Activated CD8-positive, alpha-beta memory T cell treated with anti-CD3 and anti-CD28 coated beads, Interleukin-2, amount 50 U/mL, for 1 hour (primary cell): ENCODE measurements around the gene FAM78A.
"Not testable (repeated sequence)": the region's sequence is repeated elsewhere in the genome, so short reads cannot be mapped to it uniquely, and the experiment has no call there.

Source experiments
- DNase-seq: peaks from one replicate; pipeline ENCODE4 v3.0.0-alpha.2; 2020; ENCODE audit errors: extremely low read depth

Gene FAM78A

DNA sequence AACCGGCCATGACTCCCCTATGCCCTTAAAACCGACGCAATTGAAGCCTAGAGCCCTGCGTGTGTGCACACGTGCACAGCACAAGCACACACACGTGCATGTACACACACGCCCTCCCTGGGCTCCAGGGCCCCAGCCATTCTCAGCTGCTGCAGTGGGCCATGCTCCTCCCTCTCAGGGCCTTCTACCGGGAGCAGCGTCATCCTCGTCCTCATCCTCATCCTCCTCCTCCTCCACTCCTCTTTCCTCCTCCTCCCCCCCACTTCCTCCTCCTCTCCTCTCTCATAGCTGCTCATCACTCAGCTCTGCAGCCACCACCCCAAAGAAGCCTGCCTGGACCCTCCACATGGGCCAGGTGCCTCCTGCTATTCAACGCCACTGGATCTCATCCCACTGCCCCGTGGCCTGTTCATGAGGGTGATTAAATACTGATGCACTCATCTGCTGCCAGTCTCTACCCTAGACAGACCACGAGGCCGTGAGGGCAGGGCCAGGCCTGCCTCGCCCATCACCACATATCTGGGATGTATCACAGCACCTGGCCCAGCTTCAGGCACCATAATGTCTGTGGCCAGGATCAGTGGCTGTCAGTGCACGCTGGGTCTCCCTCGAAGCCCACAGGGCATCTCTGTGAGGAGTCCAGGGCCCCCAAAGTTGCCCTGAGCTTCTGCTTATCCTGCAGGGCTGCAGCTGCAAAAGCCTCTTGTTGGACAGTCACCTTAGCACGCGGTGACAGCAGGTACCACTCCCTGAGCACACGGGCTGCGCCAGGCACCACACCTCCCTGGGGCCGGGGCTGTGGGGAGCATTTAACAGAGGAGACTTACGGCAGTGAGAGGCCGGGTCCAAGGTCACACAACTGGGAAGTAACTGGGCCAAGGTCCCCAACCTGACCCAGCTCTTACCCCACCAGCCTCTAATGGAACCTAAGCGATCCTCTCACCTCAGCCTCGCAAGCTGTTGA lies 9.8 kb downstream of the FAM78A start:
- DNase-seq: no peak

DNA sequence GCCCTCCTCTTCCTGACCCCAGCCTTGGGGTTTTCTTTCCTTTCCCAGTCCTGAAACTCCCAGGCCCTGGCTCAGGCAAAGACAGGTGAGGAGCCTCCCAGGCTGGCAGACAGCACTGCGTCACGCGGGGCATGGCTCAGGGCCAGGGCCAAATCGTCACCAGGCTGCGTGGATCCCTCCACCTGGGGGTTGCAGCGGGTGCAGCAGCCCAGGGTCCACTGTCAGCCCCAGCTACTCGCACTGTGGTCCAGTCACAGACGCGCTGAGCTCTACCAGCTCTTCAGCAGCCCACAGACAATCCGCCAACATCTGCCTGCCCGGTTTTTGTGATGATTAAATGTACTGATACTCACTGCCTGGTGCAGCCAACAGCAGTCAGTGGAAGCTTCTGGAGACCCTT lies 12.1 kb downstream of the FAM78A start:
- no peak for DNase-seq

DNA sequence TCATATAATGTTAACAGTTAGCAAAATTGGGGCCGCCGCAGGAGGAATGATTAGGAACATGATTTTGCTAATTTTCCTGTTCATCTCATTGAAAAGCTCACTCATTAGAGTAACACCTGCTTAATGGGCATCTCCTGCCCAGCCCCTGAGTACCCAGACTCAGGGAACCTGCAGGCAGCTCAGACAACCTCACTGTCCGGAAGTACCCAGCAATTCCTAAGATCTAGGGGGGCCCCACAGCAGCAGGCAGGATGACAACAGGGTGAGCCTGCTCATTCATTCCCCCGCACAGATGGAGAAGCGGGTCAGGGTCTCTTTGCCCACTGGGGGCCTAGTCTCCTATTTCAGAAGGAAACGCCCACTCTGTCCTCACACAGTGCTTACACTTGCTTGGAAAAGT lies 12.6 kb downstream of the FAM78A start:
- no peak for DNase-seq

DNA sequence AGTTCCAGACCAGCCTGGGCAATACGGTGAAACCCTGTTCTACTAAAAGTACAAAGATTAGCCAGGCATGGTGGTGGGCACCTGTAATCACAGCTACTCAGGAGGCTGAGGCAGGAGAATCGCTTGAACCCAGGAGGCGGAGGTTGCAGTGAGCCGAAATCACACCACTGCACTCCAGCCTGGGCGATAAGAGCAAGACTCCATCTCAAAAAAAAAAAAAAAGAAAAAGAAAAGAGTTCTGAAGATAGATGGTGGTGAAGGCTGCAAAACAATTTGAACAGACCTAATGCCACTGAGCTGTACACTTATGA lies 13.3 kb downstream of the FAM78A start:
- DNase-seq: not testable (repeated sequence)

DNA sequence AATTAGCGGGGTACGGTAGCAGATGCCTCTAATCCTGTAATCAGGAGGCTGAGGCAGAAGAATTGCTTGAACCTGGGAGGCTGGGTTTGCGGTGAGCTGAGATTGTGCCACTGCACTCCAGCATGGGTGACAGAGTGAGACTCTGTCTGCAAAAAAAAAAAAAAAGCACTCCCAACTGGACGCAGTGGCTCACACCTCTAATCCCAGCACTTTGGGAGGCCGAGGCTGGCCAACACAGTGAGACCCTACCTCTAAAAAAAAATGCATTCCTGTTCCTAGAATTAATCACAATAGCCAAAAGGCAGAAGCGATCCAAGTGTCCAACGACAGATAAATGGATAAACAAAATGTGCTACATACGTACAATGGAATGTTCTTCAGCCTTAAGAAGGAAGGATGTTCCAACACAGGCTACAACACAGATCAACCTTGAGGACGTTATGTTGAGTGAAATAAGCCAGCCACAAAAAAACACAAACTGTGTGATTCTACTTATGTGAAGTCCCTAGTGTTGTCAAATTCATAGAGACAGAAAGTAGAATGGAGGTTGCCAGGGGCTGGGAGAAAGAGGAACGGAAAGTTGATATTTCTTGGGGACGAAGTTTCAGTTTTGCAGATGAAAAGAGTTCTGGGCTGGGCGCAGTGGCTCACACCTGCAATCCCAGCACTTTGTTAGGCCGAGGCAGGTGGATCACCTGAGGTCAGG lies 13.8 kb downstream of the FAM78A start:
- DNase-seq: no peak

DNA sequence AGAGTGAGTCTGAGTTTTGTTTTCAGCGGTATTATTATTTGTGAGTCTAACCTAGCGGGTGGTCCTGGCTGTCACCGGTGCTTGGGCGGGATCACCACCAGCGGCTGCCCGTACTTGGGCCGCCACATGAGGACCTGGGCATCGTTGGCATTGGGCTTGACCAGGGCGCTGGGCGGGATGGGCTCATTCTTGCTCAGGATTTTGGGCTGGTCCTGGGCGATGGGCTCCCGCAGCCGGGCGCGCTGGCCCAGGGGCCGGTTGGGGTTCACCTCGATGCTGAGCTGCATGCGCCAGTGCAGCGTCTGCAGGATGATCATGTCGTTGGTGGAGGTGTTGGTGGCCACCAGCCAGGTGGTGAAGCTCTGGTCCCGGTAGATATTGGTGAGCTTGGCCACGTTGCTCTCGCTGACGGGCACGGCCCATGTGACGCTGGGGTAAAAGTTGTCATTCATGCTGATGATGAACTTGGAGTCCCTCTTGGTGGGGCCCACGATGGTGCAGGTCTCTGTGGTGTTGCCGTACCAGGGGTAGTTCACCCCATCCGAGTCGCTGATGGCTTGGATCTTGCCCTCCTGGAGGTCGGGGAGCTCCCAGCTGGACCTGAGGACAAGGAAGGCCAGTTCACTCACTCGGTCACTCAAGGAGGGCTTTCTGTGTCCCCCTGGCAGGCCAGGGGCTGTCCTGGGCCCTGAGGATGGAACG lies 15.4 kb downstream of the FAM78A start:
- DNase-seq: no peak

DNA sequence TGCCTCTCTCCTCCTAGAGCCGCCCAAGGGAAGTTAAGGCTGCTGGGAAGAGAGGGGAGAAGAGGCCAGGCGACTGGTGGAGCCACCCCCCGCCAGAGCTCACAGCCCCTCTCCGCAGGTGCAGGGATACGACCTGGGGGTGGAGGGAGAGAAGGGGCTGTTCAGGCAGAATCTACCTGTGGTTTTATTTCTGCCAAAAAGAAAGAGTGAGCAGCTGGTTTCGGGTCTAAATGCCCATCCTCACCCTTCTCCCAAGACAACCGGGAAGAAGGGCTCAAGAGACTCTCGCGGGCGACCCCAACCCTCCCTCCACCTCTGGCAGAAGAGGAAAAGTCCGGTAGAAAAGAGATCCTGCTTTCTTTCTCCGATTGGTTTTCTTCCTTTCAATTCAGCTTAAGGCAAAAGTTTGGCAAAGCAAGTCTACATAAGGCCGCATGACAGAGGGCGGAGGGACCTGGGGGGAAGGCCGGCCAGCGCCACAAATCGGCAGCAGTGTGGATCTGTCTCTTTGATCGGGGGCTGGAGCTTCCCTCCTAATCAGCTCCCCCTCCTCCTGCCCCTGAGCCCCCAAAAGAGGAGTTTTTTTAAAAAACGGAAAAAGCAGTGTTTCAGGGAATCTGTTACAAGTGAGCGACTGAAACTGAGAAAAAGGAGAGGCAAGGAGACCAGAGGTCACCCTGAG lies 16.3 kb downstream of the FAM78A start:
- DNase-seq: no peak

DNA sequence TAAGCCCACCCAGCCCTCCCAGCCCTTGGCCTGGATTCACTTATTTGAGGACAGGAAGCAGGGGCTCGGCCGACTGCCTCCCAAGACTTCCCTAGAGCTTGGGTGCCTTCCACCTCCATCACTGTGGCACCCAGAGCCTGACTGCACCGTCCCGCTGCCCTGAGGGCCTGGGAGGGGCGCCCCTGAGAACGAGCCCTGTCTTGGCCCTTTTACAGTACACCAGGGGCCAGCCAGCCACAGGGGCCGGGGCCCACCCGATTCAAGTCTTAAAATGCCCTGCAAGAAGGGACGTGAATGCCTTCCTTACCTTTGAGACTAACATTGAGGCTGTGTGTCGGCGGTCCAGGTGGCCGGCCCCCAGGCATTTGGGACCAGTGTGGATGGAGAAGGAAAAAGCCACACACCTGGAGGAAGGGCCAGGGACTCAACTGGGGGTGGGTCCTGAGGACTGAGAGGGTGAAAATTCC lies 16.8 kb downstream of the FAM78A start:
- no peak for DNase-seq

DNA sequence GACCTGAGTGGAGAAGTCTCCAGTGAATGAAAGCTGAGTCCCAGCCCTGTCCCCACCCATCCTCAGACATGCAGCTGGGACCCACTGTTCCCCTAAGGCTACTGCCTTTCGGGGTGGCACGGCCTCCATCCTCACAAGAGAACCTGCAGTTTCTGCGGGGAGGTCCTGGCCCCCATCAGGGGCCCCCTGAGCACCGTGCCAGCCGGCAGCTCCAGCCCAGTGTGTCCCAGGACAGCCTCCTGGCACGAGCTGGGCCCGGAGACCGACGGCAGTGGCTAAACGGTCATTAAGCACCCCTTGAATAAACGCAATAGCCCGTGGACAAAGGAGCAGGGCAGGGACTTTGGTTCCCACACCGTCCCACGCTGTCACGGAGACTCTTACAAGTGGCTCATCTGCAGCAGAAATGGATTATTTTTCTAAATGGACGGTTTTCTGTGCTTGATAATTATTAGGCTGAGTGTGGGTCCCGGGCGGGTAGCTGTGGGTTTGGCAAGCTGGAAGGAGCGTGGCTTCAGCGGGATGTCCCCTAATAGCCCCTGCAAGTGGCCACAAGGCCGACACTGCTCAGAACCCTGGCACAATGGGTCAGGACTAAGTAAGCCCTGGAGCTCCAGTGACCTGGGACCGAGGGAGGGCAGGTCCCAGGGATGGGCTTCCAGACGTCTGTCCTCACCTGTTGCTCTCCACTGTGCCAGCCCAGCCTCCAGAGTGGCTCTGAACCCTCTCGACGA lies 17.4 kb downstream of the FAM78A start:
- DNase-seq: no peak

DNA sequence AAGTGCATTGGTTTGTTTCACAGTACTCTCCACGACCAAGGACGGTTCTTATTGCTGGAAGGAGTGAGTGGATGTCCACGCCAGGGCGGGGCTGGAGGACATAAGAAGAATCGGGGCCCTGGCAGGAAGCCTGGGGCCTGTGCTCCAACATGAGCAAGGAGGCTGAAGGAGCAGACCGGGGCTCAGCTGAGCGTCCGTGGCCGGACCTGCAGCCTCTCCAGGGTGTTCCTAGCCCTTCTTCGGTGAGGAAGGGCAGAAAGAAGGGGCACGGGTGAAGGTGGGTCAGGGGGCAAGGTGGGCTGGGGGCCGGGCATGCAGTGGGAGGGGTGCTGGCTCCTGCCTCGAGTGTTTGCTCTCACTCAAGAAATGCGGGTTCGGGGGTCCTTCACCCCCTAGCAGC lies 18.1 kb downstream of the FAM78A start:
- no peak for DNase-seq

DNA sequence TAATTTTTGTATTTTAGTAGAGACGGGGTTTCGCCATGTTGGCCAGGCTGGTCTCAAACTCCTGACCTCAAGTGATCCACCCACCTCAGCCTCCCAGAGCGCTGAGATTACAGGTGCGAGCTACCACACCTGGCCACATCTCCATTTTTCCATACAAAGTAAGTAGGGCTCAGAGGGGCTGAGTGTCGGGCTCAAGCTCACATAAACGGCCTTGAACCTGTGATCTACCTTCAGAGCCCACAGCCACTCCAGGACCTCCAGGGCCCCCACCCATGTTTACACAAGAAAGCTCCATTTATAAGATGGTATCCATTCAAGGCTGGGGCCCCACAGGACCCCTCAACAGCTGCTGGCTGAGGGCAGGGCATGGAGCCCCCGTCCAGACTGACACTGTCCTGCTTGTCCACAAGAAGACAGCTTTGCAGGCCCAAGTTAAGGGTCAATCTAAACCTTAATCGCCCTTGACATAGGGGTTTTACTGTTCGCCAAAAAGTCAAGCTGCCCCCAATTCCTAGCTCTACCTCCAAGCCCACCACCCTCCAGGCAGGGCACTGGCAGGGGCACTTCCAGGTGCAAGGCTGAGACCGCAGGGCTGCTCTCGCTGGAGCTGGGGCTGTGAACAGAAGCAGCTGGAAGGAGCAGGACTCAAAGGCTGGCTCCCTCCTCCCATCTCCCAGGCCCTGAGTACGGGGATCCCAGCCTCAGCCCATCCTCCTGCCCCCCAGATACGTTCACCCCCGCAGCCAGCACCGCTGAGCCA lies 18.9 kb downstream of the FAM78A start:
- DNase-seq: no peak

DNA sequence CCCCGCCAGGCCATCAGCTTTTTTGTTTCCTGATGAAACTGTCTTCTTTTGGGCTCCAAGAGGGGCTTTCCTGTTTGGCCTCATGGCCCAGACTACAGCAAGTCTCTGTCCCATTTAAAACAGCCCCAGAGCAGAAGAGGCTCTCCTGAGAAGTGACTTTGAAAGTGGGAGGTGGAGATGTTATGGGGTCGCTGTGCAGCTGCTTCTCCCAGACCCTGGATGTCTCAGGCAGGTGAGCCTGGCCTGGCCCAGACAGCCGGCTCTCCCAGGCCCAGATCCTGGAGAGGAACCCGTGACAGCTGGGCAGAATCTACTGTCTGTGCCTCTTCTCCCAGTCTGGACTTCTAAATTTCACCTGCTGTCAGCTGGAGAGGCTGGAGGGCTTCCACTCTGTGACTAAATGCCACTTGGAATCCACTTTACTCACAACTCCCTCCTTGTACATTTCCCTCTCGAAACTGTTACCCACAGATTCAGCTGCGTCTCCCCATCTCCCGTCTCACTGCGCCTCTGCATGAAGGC lies 20.6 kb downstream of the FAM78A start:
- no peak for DNase-seq

DNA sequence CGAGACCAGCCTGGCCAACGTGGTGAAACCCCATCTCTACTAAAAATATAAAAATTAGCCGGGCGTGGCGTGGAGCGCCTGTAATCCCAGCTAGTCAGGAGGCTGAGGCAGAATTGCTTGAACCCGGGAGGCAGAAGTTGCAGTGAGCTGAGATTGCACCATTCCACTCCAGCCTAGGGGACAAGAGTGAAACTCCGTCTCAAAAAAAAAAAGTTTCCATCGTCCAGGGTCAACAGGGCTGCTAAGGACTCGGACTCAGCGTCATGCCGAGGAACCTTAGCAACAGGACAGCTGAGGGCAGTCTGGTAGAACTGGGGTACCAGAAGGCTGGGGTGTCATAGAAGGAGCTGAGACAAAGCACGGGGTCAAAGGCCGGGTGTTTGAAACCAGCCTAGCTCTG lies 21.7 kb downstream of the FAM78A start:
- no peak for DNase-seq

DNA sequence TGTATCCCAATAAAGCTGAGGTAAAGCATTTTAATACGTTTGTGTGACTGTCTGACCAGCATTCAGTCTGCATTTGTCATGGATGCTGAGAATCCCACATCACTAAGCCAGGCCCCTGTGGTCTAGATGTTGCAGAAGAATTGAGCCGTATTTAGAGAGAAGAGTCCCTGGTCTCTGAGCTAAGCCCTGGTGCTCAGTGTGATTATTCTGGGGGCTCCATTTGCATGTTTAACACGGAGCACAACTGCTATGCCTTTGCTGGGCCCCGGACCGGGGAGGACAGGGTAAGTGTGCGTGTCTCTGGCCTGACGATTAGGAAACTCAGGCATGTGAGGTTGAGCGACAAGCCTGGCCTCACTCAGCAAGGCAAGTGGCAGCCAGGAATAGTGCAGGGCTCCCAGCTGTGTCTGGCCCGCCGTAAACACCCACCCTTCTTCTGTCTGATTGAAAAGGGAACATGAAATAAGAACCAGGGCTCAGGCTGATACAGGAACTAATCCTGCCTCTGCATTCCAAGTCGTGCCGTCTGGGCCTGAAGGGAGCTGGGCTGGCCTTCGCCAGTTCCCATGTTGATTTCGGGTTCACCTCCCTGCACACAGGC lies 22.3 kb downstream of the FAM78A start:
- no peak for DNase-seq

DNA sequence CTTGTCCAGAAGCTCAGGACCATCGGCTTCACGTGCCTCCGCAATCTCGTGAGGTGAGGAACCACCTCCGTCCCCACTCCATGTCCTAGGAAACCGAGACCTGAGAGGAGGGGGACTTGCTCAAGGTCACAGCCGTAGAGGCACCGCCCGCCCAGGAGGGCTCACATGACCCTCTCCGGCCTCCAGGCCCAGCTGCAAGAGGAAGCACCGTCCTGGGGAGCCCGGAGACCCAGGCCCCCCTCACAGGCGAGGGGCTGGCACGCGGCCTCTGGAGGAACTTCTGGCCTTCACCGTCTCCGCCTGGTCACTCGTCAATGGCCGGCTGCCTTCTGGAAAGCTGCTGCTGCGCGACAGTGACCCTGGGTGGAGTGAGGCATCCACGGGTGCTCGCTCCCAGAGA lies 24.2 kb downstream of the FAM78A start:
- DNase-seq: no peak

DNA sequence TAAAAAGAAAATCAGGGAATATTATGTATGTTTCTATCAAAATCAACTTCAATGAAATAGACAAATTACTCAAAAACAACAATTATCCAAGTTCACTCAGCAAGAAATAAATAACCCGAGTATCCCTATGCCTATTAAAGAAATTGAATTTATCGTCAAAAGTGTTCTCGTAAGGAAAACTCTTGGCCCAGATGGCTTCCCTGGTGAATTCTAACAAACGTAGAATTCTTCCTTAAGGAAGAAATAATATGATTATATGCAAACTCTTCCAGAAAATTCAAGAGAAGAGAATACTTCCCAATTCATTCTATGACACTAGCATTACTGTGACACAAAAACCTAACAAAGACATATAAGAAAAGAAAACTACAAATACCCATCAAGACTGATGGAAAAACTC lies 29.7 kb downstream of the FAM78A start:
- no peak for DNase-seq

DNA sequence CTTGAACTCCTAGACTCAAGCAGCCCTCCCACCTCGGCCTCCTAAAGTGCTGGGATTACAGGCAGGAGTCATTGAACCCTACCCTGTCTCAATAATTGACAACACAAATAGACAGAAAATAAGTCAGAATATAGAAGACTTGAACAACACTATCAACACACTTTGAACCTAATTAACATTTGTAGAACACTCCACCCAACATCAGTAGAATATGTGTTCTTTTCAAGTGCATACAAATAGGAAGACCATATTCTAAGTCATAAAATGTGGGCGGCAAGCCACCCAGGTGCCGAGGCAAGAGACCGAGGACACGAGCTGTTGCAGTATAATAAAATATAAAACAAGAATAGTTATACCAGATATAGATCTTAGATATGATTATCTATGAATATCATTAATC lies 32.0 kb downstream of the FAM78A start:
- DNase-seq: not testable (repeated sequence)

DNA sequence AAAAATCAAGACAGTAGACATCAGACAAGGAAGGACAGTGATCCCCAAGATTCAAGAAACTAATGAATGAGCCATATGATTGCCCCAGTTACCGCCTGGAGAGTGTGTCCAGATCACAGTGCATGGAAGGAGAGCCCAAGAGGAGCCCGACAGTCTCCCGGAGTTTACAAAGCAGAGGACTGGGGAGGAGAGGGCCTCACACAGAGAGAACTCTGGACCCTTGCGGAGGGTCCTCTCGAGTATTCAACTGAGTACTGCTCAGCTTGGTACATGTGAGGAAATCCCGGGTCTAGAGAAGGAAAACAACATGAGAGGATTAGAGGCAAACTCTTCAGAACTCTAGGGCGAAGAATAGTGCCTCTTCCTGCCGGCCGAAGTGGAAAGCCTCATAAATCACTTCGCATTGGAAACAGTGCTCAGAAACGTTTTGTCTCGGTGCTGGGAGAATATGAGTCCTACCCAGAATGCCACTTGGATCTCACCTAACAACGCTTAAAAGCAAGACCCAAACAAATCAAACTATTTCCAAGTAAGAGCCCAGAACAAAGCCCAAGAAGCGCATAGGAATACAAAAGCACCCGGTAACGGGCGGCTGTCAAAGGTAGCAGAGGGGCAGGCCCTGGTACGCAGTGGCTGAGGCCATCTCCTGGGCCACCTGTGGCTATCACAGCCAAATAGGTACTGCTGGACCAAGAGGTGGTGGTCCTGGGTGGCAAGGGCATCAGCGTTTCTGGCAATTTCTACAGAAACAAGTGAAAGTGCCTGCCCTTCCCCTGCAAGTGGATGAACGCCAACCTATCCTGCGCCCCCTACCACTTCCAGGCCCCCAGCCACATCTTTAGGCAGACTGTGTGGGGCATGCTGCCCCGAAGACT lies 36.0 kb downstream of the FAM78A start:
- no peak for DNase-seq
